Measurements from ENCODE around the gene ACP7. TPM values are rescaled to one million over a fixed set of nuclear protein-coding genes. Genes with fewer than 3 reads are reported as not detected.
A peak's percentile ranks its signal among the peaks of the same experiment; 100 is the strongest.

Gene ACP7
- total RNA-seq, 1 experiment from 2014 or later = 5.4 TPM

DNA sequence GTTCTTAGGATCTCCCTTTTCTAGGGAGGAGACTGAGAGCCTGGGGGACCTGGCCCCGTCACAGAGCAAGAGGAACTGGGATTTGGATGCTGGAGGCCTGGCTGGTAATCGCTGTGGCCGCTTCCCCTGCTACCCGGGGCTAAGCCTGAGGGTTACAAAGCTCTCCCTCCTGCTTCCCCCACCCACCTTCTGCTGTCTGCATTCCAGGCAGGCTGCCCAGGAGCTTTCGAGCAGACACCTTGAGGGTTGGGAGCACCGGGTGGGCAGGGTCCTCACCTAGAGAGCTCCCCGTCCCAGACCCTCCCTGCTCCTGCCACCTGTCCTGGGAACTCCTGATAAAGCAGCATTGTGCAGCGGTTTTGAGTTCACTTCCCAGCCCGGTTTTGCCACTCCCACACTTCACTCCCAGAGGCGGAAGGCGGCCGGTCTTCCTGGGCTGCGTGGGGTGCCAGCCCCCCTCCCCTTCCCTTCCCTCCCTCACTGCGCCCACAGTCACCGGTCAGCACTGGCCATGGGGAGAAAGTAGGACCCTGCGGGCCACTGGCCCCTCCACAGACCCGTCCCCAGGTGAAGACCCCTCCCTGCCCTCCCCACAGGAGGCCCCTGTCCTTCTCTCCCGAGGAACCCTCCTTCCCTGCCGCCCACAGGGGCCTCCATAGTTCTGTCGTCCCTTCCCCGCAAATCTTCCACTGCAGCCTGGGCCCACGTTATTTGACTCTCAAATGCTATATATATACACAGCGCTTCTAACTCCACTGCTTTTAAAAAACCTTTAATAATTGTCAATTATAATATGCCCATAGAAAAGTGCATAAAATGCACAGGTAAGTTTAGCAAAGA is 49.5 kb downstream of the ACP7 start:
- H3K27ac ChIP-seq = no peak overlapping the region
- intact Hi-C loops (cut with micrococcal nuclease; ENCODE audit: unreplicated experiment) = no loop called here
- no peaks in the 10 kb centered on the region for H3K27me3 ChIP-seq (ENCODE audit: insufficient read depth, low read depth)
- no peaks in the 10 kb centered on the region for H3K9me3 ChIP-seq (ENCODE audit: insufficient read depth, low read depth)
- ChIA-PET CTCF (no interaction called here), POLR2A (ENCODE audit: unreplicated experiment) (no interaction called here)
- no TSS peak for BruUV-seq (replicated peaks)
- peaks cover 9% of the 10 kb centered on the region for H3K4me1 ChIP-seq (replicated peaks; ENCODE audit: insufficient read depth)
- H4K20me1 ChIP-seq (ENCODE audit: insufficient read depth) = peaks cover 70% of the 10 kb centered on the region
- DNase-seq = no peak
- no peak overlapping the region for H2AFZ ChIP-seq
- TF ChIP-seq, protein P1, sequence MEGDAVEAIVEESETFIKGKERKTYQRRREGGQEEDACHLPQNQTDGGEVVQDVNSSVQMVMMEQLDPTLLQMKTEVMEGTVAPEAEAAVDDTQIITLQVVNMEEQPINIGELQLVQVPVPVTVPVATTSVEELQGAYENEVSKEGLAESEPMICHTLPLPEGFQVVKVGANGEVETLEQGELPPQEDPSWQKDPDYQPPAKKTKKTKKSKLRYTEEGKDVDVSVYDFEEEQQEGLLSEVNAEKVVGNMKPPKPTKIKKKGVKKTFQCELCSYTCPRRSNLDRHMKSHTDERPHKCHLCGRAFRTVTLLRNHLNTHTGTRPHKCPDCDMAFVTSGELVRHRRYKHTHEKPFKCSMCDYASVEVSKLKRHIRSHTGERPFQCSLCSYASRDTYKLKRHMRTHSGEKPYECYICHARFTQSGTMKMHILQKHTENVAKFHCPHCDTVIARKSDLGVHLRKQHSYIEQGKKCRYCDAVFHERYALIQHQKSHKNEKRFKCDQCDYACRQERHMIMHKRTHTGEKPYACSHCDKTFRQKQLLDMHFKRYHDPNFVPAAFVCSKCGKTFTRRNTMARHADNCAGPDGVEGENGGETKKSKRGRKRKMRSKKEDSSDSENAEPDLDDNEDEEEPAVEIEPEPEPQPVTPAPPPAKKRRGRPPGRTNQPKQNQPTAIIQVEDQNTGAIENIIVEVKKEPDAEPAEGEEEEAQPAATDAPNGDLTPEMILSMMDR (conservative IDR thresholded peaks at IDR 0.05) = no peak
- TF ChIP-seq EZH2 (IDR thresholded peaks at IDR 0.05; ENCODE audit: low read depth) = no peak
- H3K79me2 ChIP-seq (ENCODE audit: low read depth) = peaks cover 84% of the 10 kb centered on the region
- H3K4me3 ChIP-seq = no peak overlapping the region
- no peak overlapping the region for H3K4me2 ChIP-seq
- H3F3A ChIP-seq (ENCODE audit: insufficient read depth, low read depth) = no peaks in the 10 kb centered on the region
- H3K9me2 ChIP-seq (ENCODE audit: insufficient read depth) = no peaks in the 10 kb centered on the region
- H3K36me3 ChIP-seq (ENCODE audit: low read depth) = no peaks in the 10 kb centered on the region

DNA sequence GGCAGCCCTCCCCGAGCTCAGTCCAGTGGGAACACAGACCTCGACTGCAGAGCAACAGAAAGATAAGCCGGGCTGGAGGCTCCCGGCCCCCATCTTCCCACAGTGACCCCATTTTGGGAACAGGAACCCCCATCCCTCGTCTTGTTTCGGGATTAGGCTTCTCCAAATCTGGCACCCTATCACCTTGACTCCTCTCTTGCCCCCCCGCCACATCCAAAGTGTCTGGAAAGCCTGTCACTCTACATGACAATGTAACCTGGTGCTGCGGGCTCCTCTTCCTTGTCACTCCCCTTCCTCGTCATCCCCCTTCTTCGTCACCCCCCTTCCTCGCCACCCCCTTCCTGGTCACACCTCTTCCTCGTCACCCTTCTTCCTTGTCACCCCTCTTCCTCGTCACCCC is 51.5 kb downstream of the ACP7 start:
- Histone ChIP-seq H3K9me3 (ENCODE audit: insufficient read depth, low read depth) (no peaks in the 10 kb centered on the region), H3F3A (ENCODE audit: insufficient read depth, low read depth) (no peaks in the 10 kb centered on the region), H3K4me3 (no peak overlapping the region), H3K36me3 (ENCODE audit: low read depth) (no peaks in the 10 kb centered on the region), H3K4me2 (no peak overlapping the region), H3K79me2 (ENCODE audit: low read depth) (peaks cover 79% of the 10 kb centered on the region), H2AFZ (no peak overlapping the region), H3K4me1 (replicated peaks; ENCODE audit: insufficient read depth) (peaks cover 9% of the 10 kb centered on the region), H3K27me3 (ENCODE audit: insufficient read depth, low read depth) (no peaks in the 10 kb centered on the region), H4K20me1 (ENCODE audit: insufficient read depth) (peaks cover 80% of the 10 kb centered on the region), H3K9me2 (ENCODE audit: insufficient read depth) (no peaks in the 10 kb centered on the region), H3K27ac (no peak overlapping the region)
- POLR2A ChIA-PET (ENCODE audit: unreplicated experiment) = no interaction called here
- TF ChIP-seq EZH2 (IDR thresholded peaks at IDR 0.05; ENCODE audit: low read depth) = no peak
- TF ChIP-seq, protein P1 (conservative IDR thresholded peaks at IDR 0.05) = no peak
- intact Hi-C loops (cut with micrococcal nuclease; ENCODE audit: unreplicated experiment) = no loop called here
- CTCF ChIA-PET = no interaction called here
- no TSS peak for BruUV-seq (replicated peaks)
- no peak for DNase-seq

DNA sequence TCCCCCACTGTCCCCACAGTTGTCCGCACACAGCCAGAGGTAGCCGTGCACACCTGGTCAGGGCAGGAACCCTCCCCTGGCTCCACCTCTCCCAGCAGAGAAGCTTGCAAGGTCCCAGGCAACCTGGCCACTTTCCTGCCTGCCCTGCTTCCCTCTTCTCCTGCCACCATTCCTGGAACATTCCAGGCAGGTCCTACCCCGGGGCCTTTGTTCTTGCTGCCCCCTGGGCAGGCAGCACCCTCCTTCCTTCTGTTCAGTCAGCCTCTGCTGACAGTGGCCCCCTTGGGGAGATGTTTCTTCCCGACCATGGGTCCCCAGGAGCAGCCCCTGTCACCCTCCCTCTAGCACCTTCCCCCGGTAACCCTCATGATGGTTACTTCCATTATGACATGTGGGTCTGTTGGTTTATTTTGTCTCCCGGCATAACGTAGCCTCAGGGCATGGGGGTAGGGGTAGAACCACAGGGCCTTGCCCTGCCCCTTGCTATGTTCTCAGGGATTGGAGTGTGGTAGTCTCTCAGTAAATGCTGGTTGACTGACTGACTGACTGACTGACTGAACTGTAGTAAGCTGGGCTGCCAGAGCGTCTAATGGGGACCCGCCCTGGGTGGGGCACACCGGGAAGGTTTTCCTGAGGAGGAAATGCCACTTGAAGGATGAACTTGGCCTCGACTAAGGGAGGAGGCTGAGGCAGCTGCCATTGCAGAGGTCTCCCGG is 52.2 kb downstream of the ACP7 start:
- H3K4me1 ChIP-seq (replicated peaks; ENCODE audit: insufficient read depth) = peaks cover 9% of the 10 kb centered on the region
- BruUV-seq (replicated peaks) = no TSS peak
- H3K27me3 ChIP-seq (ENCODE audit: insufficient read depth, low read depth) = no peaks in the 10 kb centered on the region
- no peak overlapping the region for H3K27ac ChIP-seq
- TF ChIP-seq, protein P1 (conservative IDR thresholded peaks at IDR 0.05) = no peak
- TF ChIP-seq EZH2 (IDR thresholded peaks at IDR 0.05; ENCODE audit: low read depth) = no peak
- H3K9me3 ChIP-seq (ENCODE audit: insufficient read depth, low read depth) = no peaks in the 10 kb centered on the region
- H3F3A ChIP-seq (ENCODE audit: insufficient read depth, low read depth) = no peaks in the 10 kb centered on the region
- peaks cover 82% of the 10 kb centered on the region for H4K20me1 ChIP-seq (ENCODE audit: insufficient read depth)
- intact Hi-C loops (cut with micrococcal nuclease; ENCODE audit: unreplicated experiment) = no loop called here
- no peak for DNase-seq
- ChIA-PET POLR2A (ENCODE audit: unreplicated experiment) (no interaction called here), CTCF (interaction anchor here (0.6 kb wide), 1 partner anchor 50 kb away, joined by 9 read pairs; no protein-coding TSS in a partner anchor)
- no peaks in the 10 kb centered on the region for H3K36me3 ChIP-seq (ENCODE audit: low read depth)
- H3K79me2 ChIP-seq (ENCODE audit: low read depth) = peaks cover 76% of the 10 kb centered on the region
- no peak overlapping the region for H2AFZ ChIP-seq
- no peaks in the 10 kb centered on the region for H3K9me2 ChIP-seq (ENCODE audit: insufficient read depth)
- H3K4me2 ChIP-seq = 0 out of 2 replicates have a peak overlapping the region, but pooled peaks have one; percentile 10
- H3K4me3 ChIP-seq = no peak overlapping the region

Measured in PC-9 (cell line).